ENCODE results near the gene HADHB.

The HADHB gene

GRCh38 chr2:26216587-26216986, 28.2 kb upstream of the HADHB start:
- H3K9me3 ChIP-seq: no peaks in the 10 kb centered on the region
- H3K9ac ChIP-seq: no peak overlapping the region
- H3K4me2 ChIP-seq: no peak overlapping the region
- H4K20me1 ChIP-seq: no peaks in the 10 kb centered on the region
- no peaks in the 10 kb centered on the region for H3K27me3 ChIP-seq
- H3K27ac ChIP-seq: no peak overlapping the region
- TF ChIP-seq Cebpa-rat (IDR thresholded peaks at IDR 0.05): no peak
- peaks cover 99% of the 10 kb centered on the region for H3K36me3 ChIP-seq
- H3K4me3 ChIP-seq: no peak overlapping the region
- peaks cover 9% of the 10 kb centered on the region; the same call in 1 of the 2 replicates for H3K4me1 ChIP-seq

- no peaks in the 10 kb centered on the region for H4K20me1 ChIP-seq
- H3K4me3 ChIP-seq: no peak overlapping the region
- H3K9ac ChIP-seq: no peak overlapping the region
- no peaks in the 10 kb centered on the region for H3K27me3 ChIP-seq
- no peaks in the 10 kb centered on the region for H3K9me3 ChIP-seq
- no peak for TF ChIP-seq Cebpa-rat (IDR thresholded peaks at IDR 0.05)
- peaks cover 9% of the 10 kb centered on the region; the same call in 1 of the 2 replicates for H3K4me1 ChIP-seq
- H3K27ac ChIP-seq: no peak overlapping the region
- no peak overlapping the region for H3K4me2 ChIP-seq
- peaks cover 99% of the 10 kb centered on the region for H3K36me3 ChIP-seq
These were observed 27.0 kb upstream of the HADHB start for GRCh38 chr2:26217720-26218119.

- Histone ChIP-seq H3K4me2 (no peak overlapping the region), H3K27ac (no peak overlapping the region), H4K20me1 (no peaks in the 10 kb centered on the region), H3K4me3 (no peak overlapping the region), H3K9me3 (peaks cover 15% of the 10 kb centered on the region), H3K27me3 (no peaks in the 10 kb centered on the region), H3K36me3 (peaks cover 89% of the 10 kb centered on the region), H3K4me1 (no peaks in the 10 kb centered on the region), H3K9ac (no peak overlapping the region)
- no peak for TF ChIP-seq Cebpa-rat (IDR thresholded peaks at IDR 0.05)
These were observed 21.7 kb upstream of the HADHB start for GRCh38 chr2:26223018-26223417.

- Histone ChIP-seq H3K27ac (no peak overlapping the region), H3K4me2 (no peak overlapping the region), H3K36me3 (peaks cover 90% of the 10 kb centered on the region), H3K9ac (no peak overlapping the region), H3K4me3 (no peak overlapping the region), H3K4me1 (no peaks in the 10 kb centered on the region), H3K9me3 (peaks cover 17% of the 10 kb centered on the region), H3K27me3 (no peaks in the 10 kb centered on the region), H4K20me1 (no peaks in the 10 kb centered on the region)
- TF ChIP-seq Cebpa-rat (IDR thresholded peaks at IDR 0.05): no peak
These were observed 20.6 kb upstream of the HADHB start for GRCh38 chr2:26224095-26224494.

GRCh38 chr2:26229595-26229994, 15.1 kb upstream of the HADHB start:
- no peaks in the 10 kb centered on the region for H3K4me1 ChIP-seq
- TF ChIP-seq Cebpa-rat (IDR thresholded peaks at IDR 0.05): no peak
- H3K27me3 ChIP-seq: no peaks in the 10 kb centered on the region
- peaks cover 17% of the 10 kb centered on the region for H3K9me3 ChIP-seq
- no peaks in the 10 kb centered on the region for H4K20me1 ChIP-seq
- H3K9ac ChIP-seq: no peak overlapping the region
- no peak overlapping the region for H3K4me2 ChIP-seq
- no peak overlapping the region for H3K4me3 ChIP-seq
- no peak overlapping the region for H3K27ac ChIP-seq
- H3K36me3 ChIP-seq: peaks cover 93% of the 10 kb centered on the region

- peaks cover 99% of the 10 kb centered on the region for H3K36me3 ChIP-seq
- H3K27ac ChIP-seq: no peak overlapping the region
- no peak overlapping the region for H3K4me2 ChIP-seq
- no peaks in the 10 kb centered on the region for H3K4me1 ChIP-seq
- no peak overlapping the region for H3K9ac ChIP-seq
- H3K9me3 ChIP-seq: peaks cover 17% of the 10 kb centered on the region
- H4K20me1 ChIP-seq: no peaks in the 10 kb centered on the region
- H3K27me3 ChIP-seq: no peaks in the 10 kb centered on the region
- no peak for TF ChIP-seq Cebpa-rat (IDR thresholded peaks at IDR 0.05)
- no peak overlapping the region for H3K4me3 ChIP-seq
These were observed 13.9 kb upstream of the HADHB start for GRCh38 chr2:26230806-26231205.

DNA sequence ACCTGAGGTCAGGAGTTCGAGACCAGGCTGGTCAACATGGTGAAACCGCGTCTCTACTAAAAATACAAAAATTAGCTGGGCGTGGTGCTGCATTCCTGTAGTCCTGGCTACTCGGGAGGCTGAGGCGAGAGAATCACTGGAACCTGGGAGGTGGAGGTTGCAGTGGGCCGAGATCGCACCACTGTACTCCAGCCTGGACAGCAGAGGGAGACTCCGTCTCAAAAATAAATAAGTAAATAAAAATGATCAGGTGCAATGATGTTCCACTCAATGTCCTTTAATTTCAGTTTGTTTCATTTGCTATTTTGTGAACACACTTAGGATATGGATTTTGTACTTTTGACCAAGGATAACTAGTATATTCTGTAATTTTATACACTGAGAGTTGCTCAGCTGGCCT, 9.7 kb upstream of the HADHB start:
- H3K27ac ChIP-seq: no peak overlapping the region
- no peaks in the 10 kb centered on the region for H3K27me3 ChIP-seq
- no peak overlapping the region for H3K4me2 ChIP-seq
- no peak for TF ChIP-seq Cebpa-rat (IDR thresholded peaks at IDR 0.05)
- no peak overlapping the region for H3K4me3 ChIP-seq
- peaks cover 19% of the 10 kb centered on the region; the same call in 1 of the 2 replicates for H4K20me1 ChIP-seq
- no peak overlapping the region for H3K9ac ChIP-seq
- H3K9me3 ChIP-seq: no peaks in the 10 kb centered on the region
- H3K4me1 ChIP-seq: no peaks in the 10 kb centered on the region
- H3K36me3 ChIP-seq: peaks cover 87% of the 10 kb centered on the region

DNA sequence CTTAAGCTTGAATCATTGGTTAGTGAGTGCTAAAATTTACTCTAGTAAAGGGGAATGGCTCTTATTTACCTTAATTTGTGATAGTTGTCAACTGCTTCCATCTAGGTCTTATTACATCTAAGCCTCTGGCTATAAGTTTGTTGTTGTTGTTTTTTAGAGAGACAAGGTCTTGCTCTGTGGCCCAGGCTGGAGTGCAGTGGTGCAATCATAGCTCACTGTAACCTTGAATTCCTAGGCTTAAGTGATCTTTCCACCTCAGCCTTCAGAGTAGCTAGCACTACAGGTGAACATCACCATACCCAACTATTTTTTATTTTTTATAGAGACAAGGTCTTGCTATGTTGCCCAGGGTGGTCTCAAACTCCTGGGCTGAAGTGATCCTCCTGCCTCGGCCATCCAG, 6.9 kb upstream of the HADHB start:
- H3K36me3 ChIP-seq: peaks cover 59% of the 10 kb centered on the region
- no peak overlapping the region for H3K4me3 ChIP-seq
- no peak overlapping the region for H3K27ac ChIP-seq
- TF ChIP-seq Cebpa-rat (IDR thresholded peaks at IDR 0.05): no peak
- peaks cover 33% of the 10 kb centered on the region; the same call in 1 of the 2 replicates for H4K20me1 ChIP-seq
- no peak overlapping the region for H3K4me2 ChIP-seq
- no peak overlapping the region for H3K9ac ChIP-seq
- H3K4me1 ChIP-seq: peaks cover 23% of the 10 kb centered on the region
- no peaks in the 10 kb centered on the region for H3K9me3 ChIP-seq
- no peaks in the 10 kb centered on the region for H3K27me3 ChIP-seq

- H3K4me3 ChIP-seq: no peak overlapping the region
- no peak overlapping the region for H3K9ac ChIP-seq
- TF ChIP-seq Cebpa-rat (IDR thresholded peaks at IDR 0.05): no peak
- H3K36me3 ChIP-seq: peaks cover 54% of the 10 kb centered on the region
- H3K4me2 ChIP-seq: no peak overlapping the region
- H3K9me3 ChIP-seq: no peaks in the 10 kb centered on the region
- H3K27ac ChIP-seq: no peak overlapping the region
- H3K4me1 ChIP-seq: peaks cover 29% of the 10 kb centered on the region
- peaks cover 33% of the 10 kb centered on the region; the same call in 1 of the 2 replicates for H4K20me1 ChIP-seq
- no peaks in the 10 kb centered on the region for H3K27me3 ChIP-seq
These were observed 6.3 kb upstream of the HADHB start for GRCh38 chr2:26238311-26238958.

DNA sequence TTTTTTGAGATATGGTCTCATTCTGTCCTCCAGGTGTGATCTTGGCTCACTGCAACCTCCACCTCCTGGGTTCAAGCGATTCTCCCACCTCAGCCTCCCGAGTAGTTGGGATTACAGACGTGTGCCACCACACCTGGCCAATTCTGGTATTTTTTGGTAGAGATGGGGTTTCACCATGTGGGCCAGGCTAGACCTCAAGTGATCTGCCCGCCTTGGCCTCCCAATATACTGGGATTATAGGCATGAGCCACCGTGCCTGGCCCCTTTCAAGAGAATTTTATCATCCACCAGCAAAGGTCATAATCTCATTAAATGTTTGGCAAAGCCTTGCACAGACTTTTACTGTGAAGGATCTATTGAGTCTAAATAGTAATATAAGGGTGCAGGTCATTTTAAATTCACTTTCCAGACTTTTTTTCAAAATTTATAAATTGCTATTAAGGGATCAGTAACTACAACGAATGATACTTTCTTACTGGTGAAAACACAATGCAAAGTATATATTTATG, 2.8 kb upstream of the HADHB start:
- Histone ChIP-seq H4K20me1 (peaks cover 50% of the 10 kb centered on the region), H3K4me1 (peaks cover 46% of the 10 kb centered on the region), H3K9me3 (no peaks in the 10 kb centered on the region), H3K27me3 (no peaks in the 10 kb centered on the region), H3K36me3 (peaks cover 18% of the 10 kb centered on the region), H3K4me2 (peak overlapping the region; percentile 92), H3K27ac (no peak overlapping the region), H3K9ac (no peak overlapping the region), H3K4me3 (no peak overlapping the region)
- TF ChIP-seq Cebpa-rat (IDR thresholded peaks at IDR 0.05): no peak

Data from BLaER1 (cell line).